ENCODE measurements around the gene PHACTR1. TPM values are rescaled to one million over a fixed set of nuclear protein-coding genes. Genes with fewer than 3 reads are reported as not detected.

The PHACTR1 gene
- total RNA-seq, 1 experiment from 2014 or later = not detected

GRCh38 chr6:12929678-12930077 is 213.1 kb downstream of the PHACTR1 start:
- no peak overlapping the region for H3K27ac ChIP-seq (ENCODE audit: low read length)
- no peaks in the 10 kb centered on the region for H3K79me2 ChIP-seq (ENCODE audit: low read length)
- TF ChIP-seq EZH2phosphoT487 (IDR thresholded peaks at IDR 0.05; ENCODE audit: borderline replicate concordance, low read length) (no peak), EZH2 (IDR thresholded peaks at IDR 0.05; ENCODE audit: low read length, unreplicated experiment) (no peak), CTCF (conservative IDR thresholded peaks at IDR 0.05; ENCODE audit: low read depth, low read length) (no peak)
- no peaks in the 10 kb centered on the region for H3K36me3 ChIP-seq (ENCODE audit: low read depth, low read length)
- H3K4me2 ChIP-seq (ENCODE audit: low read length) = no peak overlapping the region
- ATAC-seq (no peak), DNase-seq (no peak)
- peaks cover 60% of the 10 kb centered on the region for H3K27me3 ChIP-seq (ENCODE audit: low read length)
- ChIA-PET CTCF (no interaction called here), POLR2A (ENCODE audit: unreplicated experiment) (no interaction called here)
- no peaks in the 10 kb centered on the region for H3F3A ChIP-seq (ENCODE audit: low read length, unreplicated experiment)
- H2AFZ ChIP-seq (ENCODE audit: low read length) = no peak overlapping the region
- H3K9ac ChIP-seq (ENCODE audit: low read length) = no peak overlapping the region
- BruUV-seq (replicated peaks) = no TSS peak
- H4K20me1 ChIP-seq (ENCODE audit: low read length) = no peaks in the 10 kb centered on the region
- H3K9me3 ChIP-seq (ENCODE audit: low read length) = no peaks in the 10 kb centered on the region
- H3K9me2 ChIP-seq (replicated peaks; ENCODE audit: low read length) = no peaks in the 10 kb centered on the region
- H3K4me1 ChIP-seq (ENCODE audit: insufficient read depth, low read length) = no peaks in the 10 kb centered on the region
- no peak overlapping the region for H3K4me3 ChIP-seq (ENCODE audit: low read length)
- intact Hi-C loops (cut with micrococcal nuclease) = no loop called here

GRCh38 chr6:12931639-12932038 is 215.1 kb downstream of the PHACTR1 start:
- Histone ChIP-seq H3F3A (ENCODE audit: low read length, unreplicated experiment) (no peaks in the 10 kb centered on the region), H3K27me3 (ENCODE audit: low read length) (peaks cover 57% of the 10 kb centered on the region)
- no TSS peak for BruUV-seq (replicated peaks)

GRCh38 chr6:12935637-12936036 is 219.1 kb downstream of the PHACTR1 start:
- ChIA-PET CTCF (no interaction called here), POLR2A (ENCODE audit: unreplicated experiment) (no interaction called here)
- H3K9me2 ChIP-seq (replicated peaks; ENCODE audit: low read length) = no peaks in the 10 kb centered on the region
- H3K4me2 ChIP-seq (ENCODE audit: low read length) = no peak overlapping the region
- H3K27me3 ChIP-seq (ENCODE audit: low read length) = peaks cover 42% of the 10 kb centered on the region
- no peak for DNase-seq
- no peaks in the 10 kb centered on the region for H3K4me1 ChIP-seq (ENCODE audit: insufficient read depth, low read length)
- intact Hi-C loops (cut with micrococcal nuclease) = no loop called here
- H3K9me3 ChIP-seq (ENCODE audit: low read length) = no peaks in the 10 kb centered on the region
- BruUV-seq (replicated peaks) = no TSS peak
- no peak overlapping the region for H3K4me3 ChIP-seq (ENCODE audit: low read length)
- H3K36me3 ChIP-seq (ENCODE audit: low read depth, low read length) = no peaks in the 10 kb centered on the region
- H3K27ac ChIP-seq (ENCODE audit: low read length) = no peak overlapping the region
- no peak overlapping the region for H2AFZ ChIP-seq (ENCODE audit: low read length)
- no peaks in the 10 kb centered on the region for H4K20me1 ChIP-seq (ENCODE audit: low read length)
- no peak for ATAC-seq
- TF ChIP-seq CTCF (conservative IDR thresholded peaks at IDR 0.05; ENCODE audit: low read depth, low read length) (no peak), EZH2 (IDR thresholded peaks at IDR 0.05; ENCODE audit: low read length, unreplicated experiment) (no peak), EZH2phosphoT487 (IDR thresholded peaks at IDR 0.05; ENCODE audit: borderline replicate concordance, low read length) (no peak)
- no peaks in the 10 kb centered on the region for H3K79me2 ChIP-seq (ENCODE audit: low read length)
- no peaks in the 10 kb centered on the region for H3F3A ChIP-seq (ENCODE audit: low read length, unreplicated experiment)
- H3K9ac ChIP-seq (ENCODE audit: low read length) = no peak overlapping the region

More at GRCh38 chr6:12931639-12932038, 215.1 kb downstream of the PHACTR1 start:
- H3K9me2 ChIP-seq (replicated peaks; ENCODE audit: low read length) = no peaks in the 10 kb centered on the region
- intact Hi-C loops (cut with micrococcal nuclease) = no loop called here
- no peak overlapping the region for H3K9ac ChIP-seq (ENCODE audit: low read length)
- no peak overlapping the region for H2AFZ ChIP-seq (ENCODE audit: low read length)
- no peaks in the 10 kb centered on the region for H3K36me3 ChIP-seq (ENCODE audit: low read depth, low read length)
- no peak for TF ChIP-seq CTCF (conservative IDR thresholded peaks at IDR 0.05; ENCODE audit: low read depth, low read length)
- TF ChIP-seq EZH2 (IDR thresholded peaks at IDR 0.05; ENCODE audit: low read length, unreplicated experiment) = no peak
- TF ChIP-seq EZH2phosphoT487 (IDR thresholded peaks at IDR 0.05; ENCODE audit: borderline replicate concordance, low read length) = no peak
- no peak for DNase-seq
- H3K4me3 ChIP-seq (ENCODE audit: low read length) = no peak overlapping the region
- no peaks in the 10 kb centered on the region for H4K20me1 ChIP-seq (ENCODE audit: low read length)
- no peak overlapping the region for H3K4me2 ChIP-seq (ENCODE audit: low read length)
- ChIA-PET POLR2A (ENCODE audit: unreplicated experiment) (no interaction called here), CTCF (no interaction called here)
- H3K4me1 ChIP-seq (ENCODE audit: insufficient read depth, low read length) = no peaks in the 10 kb centered on the region
- no peaks in the 10 kb centered on the region for H3K9me3 ChIP-seq (ENCODE audit: low read length)
- no peaks in the 10 kb centered on the region for H3K79me2 ChIP-seq (ENCODE audit: low read length)
- no peak overlapping the region for H3K27ac ChIP-seq (ENCODE audit: low read length)
- ATAC-seq = no peak

Data from PC-3 (cell line).